ENCODE measurements around the gene OLFML1. TPM values are rescaled to one million over a fixed set of nuclear protein-coding genes. Genes with fewer than 3 reads are reported as not detected.

The OLFML1 gene
- total RNA-seq, 1 donor from 2014 or later = not detected

- H3K27ac Mint-ChIP-seq (ENCODE audit: unreplicated experiment) = no peak overlapping the region
- no peaks in the 10 kb centered on the region for H3K4me1 Mint-ChIP-seq (ENCODE audit: low read depth, unreplicated experiment)
- DNase-seq = no peak
- TF ChIP-seq CTCF (IDR thresholded peaks at IDR 0.05; ENCODE audit: partially characterized antibody, unreplicated experiment) = no peak
- peaks cover 2% of the 10 kb centered on the region for H3K27me3 Mint-ChIP-seq (ENCODE audit: unreplicated experiment)
- H3K9me3 Mint-ChIP-seq (ENCODE audit: unreplicated experiment) = no peaks in the 10 kb centered on the region
- no peaks in the 10 kb centered on the region for H3K36me3 Mint-ChIP-seq (ENCODE audit: unreplicated experiment)
- H3K4me3 Mint-ChIP-seq (ENCODE audit: unreplicated experiment) = no peak overlapping the region
Measured at GRCh38 chr11:7495882-7496551, 10.7 kb downstream of the OLFML1 start.

GRCh38 chr11:7498193-7498592, 12.9 kb downstream of the OLFML1 start:
- no peak for TF ChIP-seq CTCF (IDR thresholded peaks at IDR 0.05; ENCODE audit: partially characterized antibody, unreplicated experiment)
- H3K4me3 Mint-ChIP-seq (ENCODE audit: unreplicated experiment) = no peak overlapping the region
- H3K36me3 Mint-ChIP-seq (ENCODE audit: unreplicated experiment) = no peaks in the 10 kb centered on the region
- H3K4me1 Mint-ChIP-seq (ENCODE audit: low read depth, unreplicated experiment) = no peaks in the 10 kb centered on the region
- H3K27ac Mint-ChIP-seq (ENCODE audit: unreplicated experiment) = no peak overlapping the region
- H3K9me3 Mint-ChIP-seq (ENCODE audit: unreplicated experiment) = no peaks in the 10 kb centered on the region
- DNase-seq = no peak
- peaks cover 2% of the 10 kb centered on the region for H3K27me3 Mint-ChIP-seq (ENCODE audit: unreplicated experiment)

- Mint-ChIP-seq H3K27ac (ENCODE audit: unreplicated experiment) (no peak overlapping the region), H3K4me1 (ENCODE audit: low read depth, unreplicated experiment) (no peaks in the 10 kb centered on the region)
Measured at GRCh38 chr11:7499081-7499480, 13.8 kb downstream of the OLFML1 start.

GRCh38 chr11:7500251-7500650, 14.9 kb downstream of the OLFML1 start:
- Mint-ChIP-seq H3K36me3 (ENCODE audit: unreplicated experiment) (no peaks in the 10 kb centered on the region), H3K4me1 (ENCODE audit: low read depth, unreplicated experiment) (no peaks in the 10 kb centered on the region), H3K9me3 (ENCODE audit: unreplicated experiment) (no peaks in the 10 kb centered on the region), H3K27ac (ENCODE audit: unreplicated experiment) (no peak overlapping the region), H3K27me3 (ENCODE audit: unreplicated experiment) (no peaks in the 10 kb centered on the region), H3K4me3 (ENCODE audit: unreplicated experiment) (no peak overlapping the region)
- TF ChIP-seq CTCF (IDR thresholded peaks at IDR 0.05; ENCODE audit: partially characterized antibody, unreplicated experiment) = no peak
- DNase-seq = no peak

More at GRCh38 chr11:7499081-7499480, 13.8 kb downstream of the OLFML1 start:
- Mint-ChIP-seq H3K27me3 (ENCODE audit: unreplicated experiment) (no peaks in the 10 kb centered on the region), H3K9me3 (ENCODE audit: unreplicated experiment) (no peaks in the 10 kb centered on the region), H3K4me3 (ENCODE audit: unreplicated experiment) (no peak overlapping the region), H3K36me3 (ENCODE audit: unreplicated experiment) (no peaks in the 10 kb centered on the region)
- no peak for TF ChIP-seq CTCF (IDR thresholded peaks at IDR 0.05; ENCODE audit: partially characterized antibody, unreplicated experiment)
- DNase-seq = no peak

GRCh38 chr11:7501251-7501650, 15.9 kb downstream of the OLFML1 start:
- Mint-ChIP-seq H3K36me3 (ENCODE audit: unreplicated experiment) (no peaks in the 10 kb centered on the region), H3K4me3 (ENCODE audit: unreplicated experiment) (no peak overlapping the region), H3K9me3 (ENCODE audit: unreplicated experiment) (no peaks in the 10 kb centered on the region), H3K27ac (ENCODE audit: unreplicated experiment) (no peak overlapping the region), H3K27me3 (ENCODE audit: unreplicated experiment) (no peaks in the 10 kb centered on the region), H3K4me1 (ENCODE audit: low read depth, unreplicated experiment) (no peaks in the 10 kb centered on the region)
- no peak for TF ChIP-seq CTCF (IDR thresholded peaks at IDR 0.05; ENCODE audit: partially characterized antibody, unreplicated experiment)
- DNase-seq = no peak

All from glutamatergic neuron (in vitro differentiated cells).